HG03095 (cell line): ENCODE data around the gene SPEN.
"Not testable (repeated sequence)": the region's sequence is repeated elsewhere in the genome, so short reads cannot be mapped to it uniquely, and the experiment has no call there.

ENCODE experiments used
- ATAC-seq: cut with Tn5 transposase; IDR thresholded peaks from one replicate; pipeline ENCODE4 v1.9.1; 2021; ENCODE audit warnings: moderate library complexity; ENCODE audit not compliant: unreplicated experiment

The SPEN gene

GRCh38 chr1:15896841-15897610 lies 49.5 kb downstream of the SPEN start:
- not testable (repeated sequence) for ATAC-seq

DNA sequence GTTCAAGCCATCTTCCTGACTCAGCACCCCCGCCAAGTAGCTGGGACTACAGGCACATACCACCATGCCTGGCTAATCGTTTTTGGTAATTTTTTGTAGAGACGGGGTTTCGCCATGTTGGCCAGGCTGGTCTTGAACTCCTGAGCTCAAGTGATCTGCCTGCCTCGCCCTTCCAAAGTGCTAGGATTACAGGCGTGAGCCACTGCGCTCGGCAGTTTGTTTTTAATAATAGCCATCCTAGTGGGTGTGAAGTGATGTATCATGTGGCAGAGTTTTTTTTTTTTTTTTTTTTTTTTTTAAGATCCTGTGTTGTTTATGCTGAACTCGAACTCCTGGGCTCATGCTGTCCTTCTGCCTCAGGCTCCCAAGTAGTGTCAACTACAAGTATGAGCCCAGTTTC lies 51.8 kb downstream of the SPEN start:
- no peak for ATAC-seq

- no peak for ATAC-seq
Observed at GRCh38 chr1:15900662-15901279, 53.3 kb downstream of the SPEN start.

DNA sequence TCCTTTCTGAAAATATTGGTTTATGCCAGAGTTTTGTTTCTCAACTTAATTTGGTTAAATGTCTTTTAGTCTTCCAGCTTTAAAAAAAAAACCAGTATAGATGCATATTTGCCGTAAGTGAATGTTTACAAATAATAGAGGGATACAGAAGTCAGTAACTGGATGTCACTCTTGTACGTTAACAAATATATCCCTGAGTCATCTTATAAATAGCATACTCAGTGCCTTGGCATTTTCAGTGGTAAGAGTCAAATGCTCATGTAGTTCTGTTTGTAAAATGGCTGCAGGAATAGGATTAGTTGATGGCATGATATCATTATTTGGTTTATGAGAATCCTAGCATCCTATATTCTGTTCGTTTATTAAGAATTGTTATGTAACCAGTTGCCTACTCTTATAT lies 55.4 kb downstream of the SPEN start:
- no peak for ATAC-seq

DNA sequence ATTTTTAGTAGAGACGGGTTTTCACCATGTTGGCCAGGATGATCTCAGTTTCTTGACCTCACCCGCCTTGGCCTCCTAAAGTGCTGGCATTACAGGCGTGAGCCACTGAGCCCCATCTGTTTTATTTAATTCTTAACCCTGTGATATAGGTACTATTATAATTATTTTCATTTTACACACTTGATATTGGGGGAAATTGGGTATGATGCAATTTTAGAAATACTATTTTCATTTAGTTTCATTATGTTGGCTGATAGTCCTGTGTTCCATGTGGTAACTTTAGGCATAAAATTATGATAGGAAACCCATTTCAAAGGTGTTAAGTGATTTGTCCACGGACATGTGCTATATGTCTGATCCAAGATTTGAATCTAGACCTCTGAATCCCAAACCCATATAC lies 61.1 kb downstream of the SPEN start:
- ATAC-seq, result no peak

DNA sequence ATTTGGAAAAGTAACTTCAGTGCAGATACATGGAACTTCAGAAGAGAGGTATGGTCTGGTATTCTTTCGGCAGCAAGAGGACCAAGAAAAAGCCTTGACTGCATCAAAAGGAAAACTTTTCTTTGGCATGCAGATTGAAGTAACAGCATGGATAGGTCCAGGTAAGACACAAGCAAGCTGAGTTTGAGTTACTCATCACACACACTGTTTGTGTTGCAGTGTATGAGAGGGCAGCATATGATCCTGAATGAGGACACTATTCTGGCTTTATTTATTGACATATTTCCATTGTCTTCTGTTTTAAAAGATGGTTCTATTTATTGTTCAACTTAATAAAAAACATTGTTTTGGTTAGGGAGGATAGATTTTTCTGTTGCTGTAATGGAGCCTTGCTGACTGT lies 63.6 kb downstream of the SPEN start:
- no peak for ATAC-seq

DNA sequence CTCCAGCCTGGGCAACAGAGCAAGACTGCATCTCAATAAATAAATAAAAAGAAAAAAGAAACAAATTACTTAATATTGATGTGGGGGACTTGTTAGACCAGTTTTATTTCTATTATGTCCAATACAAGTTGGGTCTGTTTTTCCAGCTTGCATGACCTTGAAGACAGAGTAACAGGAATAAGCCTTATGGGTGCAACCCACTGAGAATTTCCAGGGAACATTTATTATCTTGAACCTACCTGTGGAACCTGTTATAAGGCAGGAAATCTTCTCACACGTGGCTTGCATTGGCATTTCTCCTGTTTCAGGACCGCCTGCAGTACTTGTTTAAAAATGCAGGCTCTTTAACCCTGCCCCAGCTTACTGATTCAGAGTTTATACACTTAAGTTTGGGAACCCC lies 64.4 kb downstream of the SPEN start:
- no peak for ATAC-seq

DNA sequence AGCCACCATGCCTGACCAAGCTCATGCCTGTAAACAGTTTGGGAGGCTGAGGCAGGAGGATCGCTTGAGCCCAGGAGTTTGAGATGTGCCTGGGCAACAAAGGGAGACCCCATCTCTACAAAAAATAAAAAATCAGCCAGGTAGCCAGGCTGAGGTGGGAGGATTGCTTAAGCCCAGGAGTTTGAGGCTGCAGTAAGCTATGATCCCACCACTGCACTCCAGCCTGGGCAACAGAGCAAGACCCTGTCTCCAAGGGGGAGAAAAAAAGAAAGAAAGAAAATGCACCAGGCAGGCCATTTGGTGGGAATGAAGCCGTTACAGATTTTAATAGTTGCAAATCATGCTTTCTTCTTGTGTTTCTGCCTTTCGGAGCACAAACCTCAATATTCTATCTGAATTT lies 66.1 kb downstream of the SPEN start:
- ATAC-seq, result not testable (repeated sequence)

DNA sequence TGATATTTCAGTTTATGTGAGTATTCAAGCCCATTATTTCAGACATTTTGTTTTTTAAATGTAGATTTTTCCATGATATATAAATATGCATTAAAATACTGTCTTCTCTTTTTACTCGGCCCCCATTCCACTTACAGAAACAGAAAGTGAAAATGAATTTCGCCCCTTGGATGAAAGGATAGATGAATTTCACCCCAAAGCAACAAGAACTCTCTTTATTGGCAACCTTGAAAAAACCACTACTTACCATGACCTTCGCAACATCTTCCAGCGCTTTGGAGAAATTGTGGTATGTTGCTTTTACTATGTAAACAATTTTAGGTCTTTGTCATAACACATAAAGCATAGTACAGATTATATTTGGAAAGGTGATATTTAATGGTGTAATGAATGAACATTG lies 68.5 kb downstream of the SPEN start:
- ATAC-seq, result no peak

DNA sequence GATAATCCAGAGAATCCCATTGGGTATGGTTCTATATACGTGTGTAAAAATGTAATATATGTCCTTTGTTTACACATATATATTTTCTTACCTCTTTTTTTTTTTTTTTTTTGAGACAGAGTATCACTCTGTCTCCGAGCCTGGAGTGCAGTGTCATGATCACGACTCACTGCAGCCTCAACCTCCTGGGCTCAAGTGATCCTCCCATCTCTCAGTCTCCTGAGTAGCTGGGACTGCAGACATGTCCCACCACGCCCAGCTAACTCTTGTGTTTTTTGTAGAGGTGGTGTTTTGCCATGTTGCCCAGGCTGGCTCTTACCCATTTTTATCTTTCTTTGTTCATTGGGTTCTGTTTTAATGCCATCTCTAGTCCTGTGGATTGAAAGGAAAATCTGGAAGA lies 68.9 kb downstream of the SPEN start:
- ATAC-seq, result no peak

DNA sequence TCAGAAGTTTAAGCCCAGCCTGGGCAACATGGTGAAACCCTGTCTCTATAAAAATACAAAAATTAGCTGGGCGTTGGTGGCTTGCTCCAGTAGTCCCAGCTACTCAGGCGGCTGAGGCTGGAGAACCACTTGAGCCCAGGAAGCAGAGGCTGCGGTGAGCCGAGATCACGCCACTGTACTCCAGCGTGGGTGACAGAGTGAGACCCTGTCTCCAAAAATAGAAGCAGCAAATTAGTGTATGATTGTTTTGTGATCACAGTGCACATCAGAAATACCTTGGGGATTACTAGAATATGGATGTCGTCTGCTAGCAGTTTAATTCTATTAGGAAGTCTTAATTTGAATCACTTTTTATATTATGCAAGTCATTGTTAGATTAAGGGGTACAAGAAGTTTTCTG lies 69.4 kb downstream of the SPEN start:
- no peak for ATAC-seq

- peak; percentile 56 for ATAC-seq
Observed at GRCh38 chr1:15918962-15919715, 71.6 kb downstream of the SPEN start.

- no peak for ATAC-seq
Observed at GRCh38 chr1:15923241-15923640, 75.7 kb downstream of the SPEN start.

GRCh38 chr1:15926448-15926847 lies 78.9 kb downstream of the SPEN start:
- ATAC-seq, result not testable (repeated sequence)

DNA sequence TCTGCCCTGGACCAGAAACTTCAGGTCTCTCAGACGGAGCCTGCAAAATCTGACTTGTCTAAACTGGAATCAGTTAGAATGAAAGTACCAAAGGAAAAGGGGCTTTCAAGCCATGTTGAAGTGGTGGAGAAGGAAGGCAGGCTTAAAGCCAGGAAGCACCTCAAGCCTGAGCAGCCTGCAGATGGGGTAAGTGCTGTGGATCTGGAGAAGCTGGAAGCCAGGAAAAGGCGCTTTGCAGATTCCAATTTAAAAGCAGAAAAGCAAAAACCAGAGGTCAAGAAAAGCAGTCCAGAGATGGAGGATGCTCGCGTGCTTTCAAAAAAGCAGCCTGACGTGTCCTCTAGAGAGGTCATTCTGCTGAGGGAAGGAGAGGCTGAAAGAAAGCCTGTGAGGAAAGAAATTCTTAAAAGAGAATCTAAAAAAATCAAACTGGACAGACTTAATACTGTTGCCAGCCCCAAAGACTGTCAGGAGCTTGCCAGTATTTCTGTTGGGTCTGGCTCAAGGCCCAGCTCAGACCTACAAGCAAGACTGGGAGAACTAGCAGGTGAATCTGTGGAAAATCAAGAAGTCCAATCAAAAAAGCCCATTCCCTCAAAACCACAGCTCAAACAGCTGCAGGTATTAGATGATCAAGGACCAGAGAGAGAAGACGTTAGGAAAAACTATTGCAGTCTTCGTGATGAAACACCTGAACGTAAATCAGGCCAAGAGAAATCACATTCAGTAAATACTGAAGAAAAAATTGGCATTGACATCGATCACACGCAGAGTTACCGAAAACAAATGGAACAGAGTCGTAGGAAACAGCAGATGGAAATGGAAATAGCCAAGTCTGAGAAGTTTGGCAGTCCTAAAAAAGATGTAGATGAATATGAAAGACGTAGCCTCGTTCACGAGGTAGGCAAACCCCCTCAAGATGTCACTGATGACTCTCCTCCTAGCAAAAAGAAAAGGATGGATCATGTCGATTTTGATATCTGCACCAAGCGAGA lies 81.8 kb downstream of the SPEN start:
- no peak for ATAC-seq

DNA sequence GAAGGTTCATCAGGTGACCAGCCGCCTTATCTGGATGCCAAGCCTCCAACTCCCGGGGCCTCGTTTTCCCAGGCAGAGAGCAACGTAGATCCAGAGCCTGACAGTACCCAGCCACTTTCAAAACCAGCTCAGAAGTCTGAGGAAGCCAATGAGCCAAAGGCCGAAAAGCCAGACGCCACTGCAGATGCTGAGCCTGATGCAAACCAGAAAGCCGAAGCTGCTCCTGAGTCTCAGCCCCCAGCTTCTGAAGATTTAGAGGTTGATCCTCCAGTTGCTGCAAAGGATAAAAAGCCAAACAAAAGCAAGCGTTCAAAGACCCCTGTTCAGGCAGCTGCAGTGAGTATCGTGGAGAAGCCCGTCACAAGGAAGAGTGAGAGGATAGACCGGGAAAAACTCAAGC lies 83.9 kb downstream of the SPEN start:
- no peak for ATAC-seq

DNA sequence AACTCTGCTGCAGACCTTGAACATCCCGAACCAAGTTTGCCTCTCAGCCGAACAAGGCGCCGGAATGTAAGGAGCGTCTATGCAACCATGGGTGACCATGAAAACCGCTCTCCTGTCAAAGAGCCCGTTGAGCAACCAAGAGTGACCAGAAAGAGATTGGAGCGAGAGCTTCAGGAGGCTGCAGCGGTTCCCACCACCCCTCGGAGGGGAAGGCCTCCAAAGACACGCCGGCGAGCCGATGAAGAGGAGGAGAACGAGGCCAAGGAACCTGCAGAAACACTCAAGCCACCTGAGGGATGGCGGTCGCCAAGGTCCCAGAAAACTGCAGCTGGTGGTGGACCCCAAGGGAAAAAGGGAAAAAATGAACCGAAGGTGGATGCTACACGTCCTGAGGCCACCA lies 84.4 kb downstream of the SPEN start:
- no peak for ATAC-seq

GRCh38 chr1:15932612-15933011 lies 85.1 kb downstream of the SPEN start:
- ATAC-seq, result no peak

- no peak for ATAC-seq
Observed at GRCh38 chr1:15933684-15934083, 86.2 kb downstream of the SPEN start.

GRCh38 chr1:15934211-15935055 lies 86.9 kb downstream of the SPEN start:
- ATAC-seq, result no peak
